Cardiac muscle cell (in vitro differentiated cells and primary cell): Measurements from ENCODE around the gene PCDHGA6. TPM values are rescaled to one million over a fixed set of nuclear protein-coding genes. Genes with fewer than 3 reads are reported as not detected.
A peak's percentile ranks its signal among the peaks of the same experiment; 100 is the strongest.

ENCODE experiments used
- DNase-seq, 2 donors: peaks; one replicate each; pipeline versions ENCODE4 v3.0.0 to v3.0.0-alpha.2; 2010 to 2017; ENCODE audit warnings: low read depth in 1 of 2, low spot score in 1 of 2
- H3K27ac ChIP-seq: fragments of 200-600 bp; sonication (generic); 2 replicates; pipeline ENCODE4 v1.5.1; 2016
- H3K27me3 ChIP-seq: fragments of 200-600 bp; sonication (generic); 2 replicates; pipeline ENCODE4 v1.6.0; 2016; ENCODE audit warnings: control low read depth
- H3K36me3 ChIP-seq: fragments of 200-600 bp; sonication (generic); 2 replicates; pipeline ENCODE4 v1.5.1; 2016; ENCODE audit warnings: control low read depth
- H3K4me1 ChIP-seq: fragments of 200-600 bp; sonication (generic); 2 replicates; pipeline ENCODE4 v1.8.1; 2017; ENCODE audit warnings: low read depth, mild to moderate bottlenecking, mixed run types
- H3K4me3 ChIP-seq: fragments of 200-600 bp; sonication (generic); 2 replicates; pipeline ENCODE4 v1.5.1; 2016; ENCODE audit warnings: mild to moderate bottlenecking
- H3K9me3 ChIP-seq: fragments of 200-600 bp; sonication (generic); 2 replicates; pipeline ENCODE4 v1.5.1; 2017; ENCODE audit warnings: low read depth, mild to moderate bottlenecking, control low read depth
- CTCF ChIP-seq: IDR thresholded peaks from 2 replicates; pipeline ENCODE4 v1.5.1; 2012; ENCODE audit warnings: low read depth, mild to moderate bottlenecking, low read length
- polyA plus RNA-seq: library from polyadenylated mRNA; unstranded; fragments of >200 nt; fragmentation: Nextera tagmentation; extraction: Ambion mirVana; gene quantifications from 2 replicates; pipeline ENCODE4 v1.2.1, GENCODE V29; 2016
- total RNA-seq: library from RNA; depleted of rRNA; stranded (reverse); fragments of >200 nt; gene quantifications from 2 replicates; pipeline ENCODE4 v1.2.3, GENCODE V29; 2016

Gene PCDHGA6
- total and polyA plus RNA-seq, 2 experiments from 2014 or later, result 0.66 TPM; not detected in 1

DNA sequence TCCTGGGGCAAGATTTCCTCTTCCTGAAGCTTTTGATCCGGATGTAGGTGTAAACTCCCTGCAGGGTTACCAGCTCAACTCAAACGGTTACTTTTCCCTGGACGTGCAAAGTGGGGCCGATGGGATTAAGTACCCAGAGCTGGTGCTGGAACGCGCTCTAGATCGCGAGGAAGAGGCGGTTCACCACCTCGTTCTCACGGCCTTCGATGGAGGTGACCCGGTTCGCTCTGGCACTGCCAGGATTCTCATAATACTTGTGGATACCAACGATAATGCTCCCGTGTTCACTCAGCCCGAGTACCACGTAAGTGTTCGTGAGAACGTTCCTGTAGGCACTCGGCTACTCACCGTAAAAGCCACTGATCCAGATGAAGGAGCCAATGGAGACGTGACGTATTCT lies 18.1 kb upstream of the PCDHGA6 start:
- Histone ChIP-seq H3K36me3 (no peaks in the 10 kb centered on the region), H3K4me1 (no peaks in the 10 kb centered on the region), H3K27ac (no peak overlapping the region), H3K27me3 (no peaks in the 10 kb centered on the region), H3K9me3 (peaks cover 2% of the 10 kb centered on the region), H3K4me3 (no peak overlapping the region)
- no peak for TF ChIP-seq CTCF
- no peak for DNase-seq

DNA sequence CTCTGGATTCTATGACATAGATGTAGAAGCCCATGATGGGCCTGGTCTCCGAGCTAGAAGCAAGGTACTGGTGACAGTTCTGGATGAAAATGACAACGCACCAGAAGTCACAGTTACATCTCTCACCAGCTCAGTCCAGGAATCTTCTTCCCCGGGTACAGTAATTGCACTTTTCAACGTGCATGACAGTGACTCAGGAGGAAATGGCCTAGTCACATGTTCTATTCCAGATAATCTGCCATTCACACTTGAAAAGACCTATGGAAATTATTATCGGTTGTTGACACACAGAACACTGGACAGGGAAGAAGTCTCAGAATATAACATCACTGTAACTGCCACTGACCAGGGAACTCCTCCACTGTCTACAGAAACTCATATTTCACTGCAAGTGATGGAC lies 17.6 kb upstream of the PCDHGA6 start:
- Histone ChIP-seq H3K27ac (no peak overlapping the region), H3K27me3 (no peaks in the 10 kb centered on the region), H3K36me3 (no peaks in the 10 kb centered on the region), H3K4me3 (no peak overlapping the region), H3K9me3 (peaks cover 3% of the 10 kb centered on the region), H3K4me1 (no peaks in the 10 kb centered on the region)
- no peak for TF ChIP-seq CTCF
- no peak for DNase-seq

DNA sequence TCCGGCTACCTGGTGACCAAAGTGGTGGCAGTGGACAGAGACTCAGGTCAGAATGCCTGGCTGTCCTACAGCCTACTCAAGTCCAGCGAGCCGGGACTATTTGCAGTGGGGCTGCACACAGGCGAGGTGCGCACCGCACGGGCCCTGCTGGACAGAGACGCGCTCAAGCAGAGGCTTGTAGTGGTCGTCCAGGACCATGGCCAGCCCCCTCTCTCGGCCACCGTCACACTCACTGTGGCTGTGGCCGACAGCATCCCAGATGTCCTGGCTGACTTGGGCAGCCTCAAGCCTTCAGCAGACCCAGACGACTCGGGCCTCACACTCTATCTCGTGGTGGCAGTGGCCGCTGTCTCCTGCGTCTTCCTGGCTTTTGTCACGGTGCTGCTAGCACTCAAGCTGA lies 16.7 kb upstream of the PCDHGA6 start:
- no peak overlapping the region for H3K27ac ChIP-seq
- no peak overlapping the region for H3K4me3 ChIP-seq
- H3K9me3 ChIP-seq, result peaks cover 3% of the 10 kb centered on the region

DNA sequence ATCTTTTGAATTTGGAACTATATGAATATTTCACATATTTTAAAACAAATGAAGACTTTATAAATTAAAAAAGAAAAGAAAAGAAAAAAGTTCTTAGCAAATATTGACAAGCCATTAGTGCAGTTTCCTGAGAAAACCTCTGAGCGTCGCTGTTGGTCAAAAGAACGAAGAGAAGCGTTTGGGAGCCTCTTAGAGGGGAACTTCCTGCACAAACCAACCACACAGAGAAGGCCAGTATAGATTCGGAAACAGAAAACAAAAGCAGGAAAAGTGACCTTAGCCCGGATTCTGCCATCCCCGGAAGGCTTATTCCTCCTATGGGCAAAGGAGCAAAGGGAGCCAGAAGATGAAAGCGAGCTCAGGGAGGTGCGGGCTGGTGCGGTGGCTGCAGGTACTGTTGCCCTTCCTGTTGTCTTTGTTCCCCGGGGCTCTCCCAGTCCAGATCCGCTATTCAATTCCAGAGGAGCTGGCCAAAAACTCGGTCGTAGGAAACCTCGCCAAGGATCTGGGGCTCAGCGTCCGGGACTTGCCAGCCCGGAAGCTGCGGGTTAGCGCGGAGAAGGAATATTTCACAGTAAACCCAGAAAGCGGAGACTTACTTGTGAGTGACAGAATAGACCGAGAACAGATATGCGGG lies 13.8 kb upstream of the PCDHGA6 start, which contains the start of gene PCDHGB2:
TSS of gene PCDHGB2 (plus strand) at position 205 of the 637 bp plus-strand sequence. CDS start at position 347, 142 bp downstream.
- H3K4me3 ChIP-seq, result no peak within 1 kb of the TSS
- peaks cover 3% of the 10 kb centered on the region for H3K9me3 ChIP-seq
- TF ChIP-seq CTCF, result peak; percentile 30
- peak; percentile 3 to 40 for DNase-seq
- no peaks in the 10 kb centered on the region for H3K4me1 ChIP-seq
- H3K27ac ChIP-seq, result no peak within 1 kb of the TSS
- H3K27me3 ChIP-seq, result no peaks in the 10 kb centered on the region
- H3K36me3 ChIP-seq, result no peaks in the 10 kb centered on the region

More for the DNA sequence above, 16.7 kb upstream of the PCDHGA6 start:
- Histone ChIP-seq H3K27me3 (no peaks in the 10 kb centered on the region), H3K4me1 (no peaks in the 10 kb centered on the region), H3K36me3 (no peaks in the 10 kb centered on the region)
- no peak for DNase-seq
- no peak for TF ChIP-seq CTCF

DNA sequence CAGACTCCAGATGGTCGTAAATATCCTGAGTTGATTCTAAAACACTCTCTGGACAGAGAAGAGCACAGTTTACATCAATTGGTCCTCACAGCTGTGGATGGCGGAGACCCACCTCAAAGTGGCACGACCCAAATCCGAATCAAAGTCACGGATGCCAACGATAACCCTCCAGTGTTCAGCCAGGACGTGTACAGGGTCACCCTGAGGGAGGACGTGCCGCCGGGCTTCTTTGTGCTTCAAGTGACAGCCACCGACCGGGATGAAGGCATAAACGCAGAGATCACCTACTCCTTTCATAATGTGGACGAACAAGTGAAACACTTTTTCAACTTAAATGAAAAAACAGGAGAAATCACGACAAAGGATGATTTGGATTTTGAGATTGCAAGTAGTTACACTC lies 13.0 kb upstream of the PCDHGA6 start:
- Histone ChIP-seq H3K9me3 (peaks cover 3% of the 10 kb centered on the region), H3K4me1 (no peaks in the 10 kb centered on the region), H3K27me3 (no peaks in the 10 kb centered on the region), H3K4me3 (no peak overlapping the region), H3K27ac (no peak overlapping the region), H3K36me3 (no peaks in the 10 kb centered on the region)
- no peak for DNase-seq
- TF ChIP-seq CTCF, result no peak

- Histone ChIP-seq H3K36me3 (no peaks in the 10 kb centered on the region), H3K4me1 (no peaks in the 10 kb centered on the region), H3K27me3 (no peaks in the 10 kb centered on the region), H3K4me3 (no peak overlapping the region), H3K27ac (no peak overlapping the region), H3K9me3 (peaks cover 3% of the 10 kb centered on the region)
- no peak for DNase-seq
- TF ChIP-seq CTCF, result no peak
Measured at GRCh38 chr5:141362719-141363118, 11.0 kb upstream of the PCDHGA6 start.
